Measurements from ENCODE around the gene PRRX2. TPM values are rescaled to one million over a fixed set of nuclear protein-coding genes. Genes with fewer than 3 reads are reported as not detected.

The PRRX2 gene
- total and polyA plus RNA-seq, 2 donors (not counting 1 experiment from before 2014, with no cell fraction given): not detected

- Histone ChIP-seq H2AFZ (ENCODE audit: insufficient read depth, low read depth, low read length, poor library complexity, severe bottlenecking) (no peak overlapping the region), H3K9ac (ENCODE audit: low read length) (no peak overlapping the region), H3K9me3 (ENCODE audit: control extremely low read depth in 1 of 3, control insufficient read depth in 2 of 3, insufficient read depth in 1 of 3, low read length in 2 of 3) (peaks cover 0 to 5% (median 0%) of the 10 kb centered on the region in 3 donors), H3K4me3 (ENCODE audit: control extremely low read depth in 1 of 5, extremely low read depth in 1 of 5, insufficient read depth in 1 of 5, low read depth in 2 of 5, low read length in 4 of 5) (no peak overlapping the region), H4K20me1 (ENCODE audit: control insufficient read depth, insufficient read depth, low read length, poor library complexity, severe bottlenecking) (no peaks in the 10 kb centered on the region), H3K79me2 (ENCODE audit: control insufficient read depth, insufficient read depth, low read length) (no peaks in the 10 kb centered on the region), H3K4me2 (replicated peaks; ENCODE audit: low read depth, low read length, poor library complexity, severe bottlenecking) (no peak overlapping the region), H3K27me3 (replicated peaks in 1 of 4; ENCODE audit: control extremely low read depth in 1 of 4, control insufficient read depth in 3 of 4, insufficient read depth in 4 of 4, low read length in 3 of 4) (no peaks in the 10 kb centered on the region), H3K36me3 (replicated peaks in 1 of 2; ENCODE audit: control extremely low read depth in 1 of 2, control insufficient read depth in 1 of 2, extremely low read depth in 1 of 2, insufficient read depth in 2 of 2, low read length in 1 of 2) (no peaks in the 10 kb centered on the region), H3K4me1 (ENCODE audit: control insufficient read depth in 2 of 2, insufficient read depth in 2 of 2, low read length in 2 of 2) (no peaks in the 10 kb centered on the region), H3K27ac (ENCODE audit: low read length in 2 of 2) (no peak overlapping the region)
- peaks cover 17% of the 10 kb centered on the region for H3K27me3 Mint-ChIP-seq
- ChIA-PET POLR2A (no interaction called here), CTCF (interaction anchor here (1.2 kb wide), 1 partner anchor 10 kb away, joined by 3 read pairs; no protein-coding TSS in a partner anchor)
- no peak overlapping the region for H3K4me3 Mint-ChIP-seq
- no peaks in the 10 kb centered on the region for H3K9me3 Mint-ChIP-seq (ENCODE audit: insufficient read depth)
- intact Hi-C loops (cut with micrococcal nuclease): no loop called here
- TF ChIP-seq CTCF (IDR thresholded peaks at IDR 0.05): no peak
- no peak for TF ChIP-seq EZH2 (IDR thresholded peaks at IDR 0.05; ENCODE audit: borderline replicate concordance, insufficient read depth, low read depth, low read length, poor library complexity, severe bottlenecking)
- ATAC-seq (ENCODE audit: low read depth): no peak
- no peaks in the 10 kb centered on the region for H3K4me1 Mint-ChIP-seq
- 92% methylated on average over 12 of the region's 20 CpGs for WGBS (ENCODE audit: insufficient coverage)
- H3K27ac Mint-ChIP-seq: no peak overlapping the region
- no peak for DNase-seq
These were observed 15.4 kb upstream of the PRRX2 start for GRCh38 chr9:129649726-129650679.

GRCh38 chr9:129650680-129651235, 14.7 kb upstream of the PRRX2 start:
- intact Hi-C loops (cut with micrococcal nuclease): no loop called here
- ATAC-seq (ENCODE audit: low read depth) (no peak), DNase-seq (no peak)
- Histone ChIP-seq H3K4me3 (ENCODE audit: control extremely low read depth in 1 of 5, extremely low read depth in 1 of 5, insufficient read depth in 1 of 5, low read depth in 2 of 5, low read length in 4 of 5) (no peak overlapping the region), H3K4me1 (ENCODE audit: control insufficient read depth in 2 of 2, insufficient read depth in 2 of 2, low read length in 2 of 2) (no peaks in the 10 kb centered on the region), H3K4me2 (replicated peaks; ENCODE audit: low read depth, low read length, poor library complexity, severe bottlenecking) (no peak overlapping the region), H3K9me3 (ENCODE audit: control extremely low read depth in 1 of 3, control insufficient read depth in 2 of 3, insufficient read depth in 1 of 3, low read length in 2 of 3) (peaks cover 0 to 5% (median 0%) of the 10 kb centered on the region in 3 donors), H3K79me2 (ENCODE audit: control insufficient read depth, insufficient read depth, low read length) (no peaks in the 10 kb centered on the region), H2AFZ (ENCODE audit: insufficient read depth, low read depth, low read length, poor library complexity, severe bottlenecking) (no peak overlapping the region), H3K36me3 (replicated peaks in 1 of 2; ENCODE audit: control extremely low read depth in 1 of 2, control insufficient read depth in 1 of 2, extremely low read depth in 1 of 2, insufficient read depth in 2 of 2, low read length in 1 of 2) (no peaks in the 10 kb centered on the region), H3K27me3 (replicated peaks in 1 of 4; ENCODE audit: control extremely low read depth in 1 of 4, control insufficient read depth in 3 of 4, insufficient read depth in 4 of 4, low read length in 3 of 4) (no peaks in the 10 kb centered on the region), H3K27ac (ENCODE audit: low read length in 2 of 2) (no peak overlapping the region), H3K9ac (ENCODE audit: low read length) (no peak overlapping the region), H4K20me1 (ENCODE audit: control insufficient read depth, insufficient read depth, low read length, poor library complexity, severe bottlenecking) (no peaks in the 10 kb centered on the region)
- POLR2A ChIA-PET: no interaction called here
- Mint-ChIP-seq H3K4me3 (no peak overlapping the region), H3K27me3 (peaks cover 19% of the 10 kb centered on the region), H3K9me3 (ENCODE audit: insufficient read depth) (no peaks in the 10 kb centered on the region), H3K27ac (no peak overlapping the region), H3K4me1 (no peaks in the 10 kb centered on the region)
- WGBS (ENCODE audit: insufficient coverage): 89% methylated on average over 10 of the region's 10 CpGs
- CTCF ChIA-PET: interaction anchor here (1.2 kb wide), 1 partner anchor 11 kb away, joined by 3 read pairs; no protein-coding TSS in a partner anchor
- TF ChIP-seq CTCF (IDR thresholded peaks at IDR 0.05) (no peak), EZH2 (IDR thresholded peaks at IDR 0.05; ENCODE audit: borderline replicate concordance, insufficient read depth, low read depth, low read length, poor library complexity, severe bottlenecking) (no peak)
